ENCODE measurements around the gene ERICH6B.

ERICH6B gene

GRCh38 chr13:45503658-45504057, 111.9 kb downstream of the ERICH6B start:
- Histone ChIP-seq H3K9ac (no peak overlapping the region), H3K36me3 (ENCODE audit: control insufficient read depth, insufficient read depth, low read length) (no peaks in the 10 kb centered on the region), H3K4me3 (ENCODE audit: low read depth, low read length) (no peak overlapping the region), H3K27me3 (ENCODE audit: control insufficient read depth, insufficient read depth, low read length) (no peaks in the 10 kb centered on the region), H3K27ac (no peak overlapping the region), H3K4me1 (no peaks in the 10 kb centered on the region), H2AFZ (no peak overlapping the region), H3K4me2 (ENCODE audit: low read length) (no peak overlapping the region), H3K79me2 (peaks cover 4% of the 10 kb centered on the region), H3K9me3 (ENCODE audit: control insufficient read depth, low read length) (no peaks in the 10 kb centered on the region)
- TF ChIP-seq CTCF (IDR thresholded peaks at IDR 0.05), result no peak

- no peaks in the 10 kb centered on the region for H3K4me1 ChIP-seq
- no peak overlapping the region for H2AFZ ChIP-seq
- H3K9me3 ChIP-seq (ENCODE audit: control insufficient read depth, low read length), result no peaks in the 10 kb centered on the region
- H3K9ac ChIP-seq, result no peak overlapping the region
- H3K27me3 ChIP-seq (ENCODE audit: control insufficient read depth, insufficient read depth, low read length), result no peaks in the 10 kb centered on the region
- peaks cover 4% of the 10 kb centered on the region for H3K79me2 ChIP-seq
- no peaks in the 10 kb centered on the region for H3K36me3 ChIP-seq (ENCODE audit: control insufficient read depth, insufficient read depth, low read length)
- H3K27ac ChIP-seq, result no peak overlapping the region
- TF ChIP-seq CTCF (IDR thresholded peaks at IDR 0.05), result no peak
- no peak overlapping the region for H3K4me3 ChIP-seq (ENCODE audit: low read depth, low read length)
- no peak overlapping the region for H3K4me2 ChIP-seq (ENCODE audit: low read length)
Observed at GRCh38 chr13:45501175-45501526, 114.4 kb downstream of the ERICH6B start.

GRCh38 chr13:45500492-45501174, 114.9 kb downstream of the ERICH6B start:
- no peak overlapping the region for H3K9ac ChIP-seq
- no peak overlapping the region for H3K27ac ChIP-seq
- H3K36me3 ChIP-seq (ENCODE audit: control insufficient read depth, insufficient read depth, low read length), result no peaks in the 10 kb centered on the region
- no peak overlapping the region for H2AFZ ChIP-seq
- peaks cover 4% of the 10 kb centered on the region for H3K79me2 ChIP-seq
- no peaks in the 10 kb centered on the region for H3K9me3 ChIP-seq (ENCODE audit: control insufficient read depth, low read length)
- H3K4me2 ChIP-seq (ENCODE audit: low read length), result no peak overlapping the region
- TF ChIP-seq CTCF (IDR thresholded peaks at IDR 0.05), result no peak
- H3K4me3 ChIP-seq (ENCODE audit: low read depth, low read length), result no peak overlapping the region
- no peaks in the 10 kb centered on the region for H3K27me3 ChIP-seq (ENCODE audit: control insufficient read depth, insufficient read depth, low read length)
- H3K4me1 ChIP-seq, result no peaks in the 10 kb centered on the region

- H2AFZ ChIP-seq, result no peak overlapping the region
- no peak for TF ChIP-seq CTCF (IDR thresholded peaks at IDR 0.05)
- H3K27ac ChIP-seq, result no peak overlapping the region
- no peak overlapping the region for H3K4me2 ChIP-seq (ENCODE audit: low read length)
- peaks cover 4% of the 10 kb centered on the region for H3K79me2 ChIP-seq
- no peak overlapping the region for H3K9ac ChIP-seq
- no peak overlapping the region for H3K4me3 ChIP-seq (ENCODE audit: low read depth, low read length)
- no peaks in the 10 kb centered on the region for H3K27me3 ChIP-seq (ENCODE audit: control insufficient read depth, insufficient read depth, low read length)
- no peaks in the 10 kb centered on the region for H3K9me3 ChIP-seq (ENCODE audit: control insufficient read depth, low read length)
- H3K4me1 ChIP-seq, result no peaks in the 10 kb centered on the region
- H3K36me3 ChIP-seq (ENCODE audit: control insufficient read depth, insufficient read depth, low read length), result no peaks in the 10 kb centered on the region
Observed at GRCh38 chr13:45496942-45497341, 118.6 kb downstream of the ERICH6B start.

GRCh38 chr13:45492538-45492937, 123.0 kb downstream of the ERICH6B start:
- Histone ChIP-seq H3K27ac (no peak overlapping the region), H3K4me2 (ENCODE audit: low read length) (no peak overlapping the region), H3K9me3 (ENCODE audit: control insufficient read depth, low read length) (no peaks in the 10 kb centered on the region), H3K79me2 (no peaks in the 10 kb centered on the region), H3K27me3 (ENCODE audit: control insufficient read depth, insufficient read depth, low read length) (no peaks in the 10 kb centered on the region), H3K4me3 (ENCODE audit: low read depth, low read length) (no peak overlapping the region), H3K36me3 (ENCODE audit: control insufficient read depth, insufficient read depth, low read length) (no peaks in the 10 kb centered on the region), H2AFZ (no peak overlapping the region), H3K4me1 (no peaks in the 10 kb centered on the region), H3K9ac (no peak overlapping the region)
- TF ChIP-seq CTCF (IDR thresholded peaks at IDR 0.05), result no peak
